IPS DF 6.9 (cell line): ENCODE data around the gene CYP2A7.
"Not testable (repeated sequence)": the region's sequence is repeated elsewhere in the genome, so short reads cannot be mapped to it uniquely, and the experiment has no call there.

Experiments
- DNase-seq: peaks from one replicate; pipeline ENCODE4 v3.0.0-alpha.2; 2013; ENCODE audit warnings: low read depth, low spot score
- H3K27ac ChIP-seq: one replicate; pipeline ENCODE4 v1.5.1; 2013; ENCODE audit warnings: low read length, control low read depth
- H3K27me3 ChIP-seq: 2 replicates; pipeline ENCODE4 v1.6.1; 2013; ENCODE audit warnings: mild to moderate bottlenecking, low read length; ENCODE audit not compliant: control insufficient read depth, insufficient read depth
- H3K36me3 ChIP-seq: 2 replicates; pipeline ENCODE4 v1.6.1; 2013; ENCODE audit warnings: low read length; ENCODE audit not compliant: control insufficient read depth, insufficient read depth
- H3K4me1 ChIP-seq: 2 replicates; pipeline ENCODE4 v1.6.1; 2013; ENCODE audit warnings: low read length; ENCODE audit not compliant: control insufficient read depth, insufficient read depth
- H3K4me3 ChIP-seq: 2 replicates; pipeline ENCODE4 v1.5.1; 2013; ENCODE audit warnings: mild to moderate bottlenecking, low read length
- H3K9me3 ChIP-seq: 2 replicates; pipeline ENCODE4 v1.6.1; 2013; ENCODE audit warnings: low read length, inconsistent platforms; ENCODE audit not compliant: control insufficient read depth, insufficient read depth
- WGBS: extraction: QIAGEN DNeasy Blood & Tissue Kit; methylation state at CpG from one replicate; pipeline ENCODE4 v1.1.7; 2013; ENCODE audit warnings: mixed read lengths, missing lambda C conversion rate; ENCODE audit not compliant: insufficient read length, insufficient coverage; 5-methylcytosine and 5-hydroxymethylcytosine counted together

The CYP2A7 gene, protein sequence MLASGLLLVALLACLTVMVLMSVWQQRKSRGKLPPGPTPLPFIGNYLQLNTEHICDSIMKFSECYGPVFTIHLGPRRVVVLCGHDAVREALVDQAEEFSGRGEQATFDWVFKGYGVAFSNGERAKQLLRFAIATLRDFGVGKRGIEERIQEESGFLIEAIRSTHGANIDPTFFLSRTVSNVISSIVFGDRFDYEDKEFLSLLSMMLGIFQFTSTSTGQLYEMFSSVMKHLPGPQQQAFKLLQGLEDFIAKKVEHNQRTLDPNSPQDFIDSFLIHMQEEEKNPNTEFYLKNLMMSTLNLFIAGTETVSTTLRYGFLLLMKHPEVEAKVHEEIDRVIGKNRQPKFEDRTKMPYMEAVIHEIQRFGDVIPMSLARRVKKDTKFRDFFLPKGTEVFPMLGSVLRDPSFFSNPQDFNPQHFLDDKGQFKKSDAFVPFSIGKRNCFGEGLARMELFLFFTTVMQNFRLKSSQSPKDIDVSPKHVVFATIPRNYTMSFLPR

DNA sequence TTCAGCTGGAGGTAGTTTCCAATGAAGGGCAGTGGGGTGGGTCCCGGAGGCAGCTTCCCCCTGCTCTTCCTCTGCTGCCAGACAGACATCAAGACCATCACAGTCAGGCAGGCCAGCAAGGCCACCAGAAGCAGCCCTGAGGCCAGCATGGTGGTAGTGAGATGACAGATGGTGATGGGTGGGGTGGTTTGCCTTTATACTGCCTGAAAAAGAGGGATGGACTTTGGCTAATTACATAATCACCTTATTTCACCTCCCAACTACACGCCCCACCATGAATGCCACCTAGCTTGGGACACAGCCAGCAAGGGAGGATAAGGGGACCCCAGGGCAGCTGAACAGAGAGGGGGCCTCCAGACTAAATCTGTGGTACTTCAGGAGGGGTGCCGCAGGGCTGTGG, at the start of gene CYP2A7:
Gene CYP2A7, minus strand, starts transcription at position 170 of the 400 bp plus-strand sequence. Its CDS starts 21 bp downstream, at position 149.
- not testable (repeated sequence) for H3K4me1 ChIP-seq, DNase-seq, H3K27ac ChIP-seq, H3K4me3 ChIP-seq, H3K36me3 ChIP-seq, H3K27me3 ChIP-seq, H3K9me3 ChIP-seq
- no CpG with 5 or more reads among the region's 3 CpGs for WGBS

DNA sequence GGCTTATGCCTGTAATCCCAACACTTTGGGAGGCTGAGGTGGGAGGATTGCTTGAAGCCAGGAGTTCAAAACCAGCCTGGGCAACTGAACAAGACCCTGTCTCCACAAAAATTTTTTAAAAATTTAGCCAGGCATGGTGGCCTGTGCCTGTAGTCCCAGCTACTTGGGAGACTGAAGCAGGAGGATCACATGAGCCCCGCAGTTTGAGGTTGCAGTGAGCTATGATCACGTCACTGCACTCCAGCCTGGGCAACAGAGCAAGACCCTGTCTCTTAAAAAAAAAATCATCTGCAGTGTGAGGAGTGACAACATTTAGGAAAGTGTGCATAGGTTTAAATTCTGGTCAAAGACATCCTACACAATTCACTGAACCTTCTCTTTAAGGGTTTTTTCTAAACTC, 48.8 kb upstream of the CYP2A7 start:
- not testable (repeated sequence) for H3K9me3 ChIP-seq, H3K4me3 ChIP-seq, DNase-seq, H3K36me3 ChIP-seq, H3K27me3 ChIP-seq, H3K27ac ChIP-seq, H3K4me1 ChIP-seq
- WGBS: no CpG with 5 or more reads among the region's 2 CpGs

DNA sequence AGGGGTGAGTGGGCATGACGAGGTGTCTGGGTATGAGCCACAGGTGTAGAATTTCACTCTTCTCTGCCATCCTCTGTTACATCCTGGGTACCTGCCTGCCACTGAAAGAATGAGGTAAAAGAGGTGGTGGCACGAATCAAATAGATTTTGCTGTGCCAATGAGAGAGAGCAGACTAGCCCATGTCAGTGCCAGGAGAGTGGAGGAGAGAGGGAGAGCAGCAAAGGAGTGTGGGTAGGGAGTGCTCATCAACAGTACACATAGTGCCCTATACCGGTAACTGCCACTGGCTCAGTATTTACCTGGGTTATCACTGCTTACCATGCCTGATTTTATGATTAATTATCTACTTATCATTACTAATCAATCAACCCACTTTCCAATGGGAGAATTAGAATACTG, 47.9 kb upstream of the CYP2A7 start:
- H3K36me3 ChIP-seq, DNase-seq, H3K9me3 ChIP-seq, H3K27ac ChIP-seq, H3K4me3 ChIP-seq, H3K27me3 ChIP-seq, H3K4me1 ChIP-seq: not testable (repeated sequence)
- no CpG with 5 or more reads among the region's 3 CpGs for WGBS

DNA sequence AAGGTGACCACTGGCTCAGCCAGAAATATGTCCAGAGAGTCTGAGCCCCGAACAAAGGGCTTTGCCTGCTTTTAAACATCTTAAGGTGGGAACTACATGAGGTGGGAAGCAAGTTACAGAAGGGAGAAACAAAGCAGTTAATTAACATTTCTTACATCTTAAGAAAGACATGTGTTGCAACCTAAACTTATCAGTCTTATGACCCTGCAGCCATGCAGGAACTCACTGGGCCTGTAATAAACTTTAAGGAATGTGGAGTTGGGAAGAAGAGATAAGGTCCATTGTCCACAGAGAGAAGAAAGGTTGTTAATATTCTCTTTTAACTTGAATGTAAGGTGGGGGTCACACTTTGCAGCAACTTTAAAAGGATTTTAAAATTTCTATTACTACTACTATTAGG, 46.8 kb upstream of the CYP2A7 start:
- Histone ChIP-seq H3K9me3 (no peaks in the 10 kb centered on the region), H3K4me3 (no peak overlapping the region), H3K36me3 (no peaks in the 10 kb centered on the region), H3K27ac (no peak overlapping the region), H3K4me1 (no peaks in the 10 kb centered on the region), H3K27me3 (no peaks in the 10 kb centered on the region)
- WGBS: no CpG with 5 or more reads among the region's 1 CpG
- DNase-seq: no peak

DNA sequence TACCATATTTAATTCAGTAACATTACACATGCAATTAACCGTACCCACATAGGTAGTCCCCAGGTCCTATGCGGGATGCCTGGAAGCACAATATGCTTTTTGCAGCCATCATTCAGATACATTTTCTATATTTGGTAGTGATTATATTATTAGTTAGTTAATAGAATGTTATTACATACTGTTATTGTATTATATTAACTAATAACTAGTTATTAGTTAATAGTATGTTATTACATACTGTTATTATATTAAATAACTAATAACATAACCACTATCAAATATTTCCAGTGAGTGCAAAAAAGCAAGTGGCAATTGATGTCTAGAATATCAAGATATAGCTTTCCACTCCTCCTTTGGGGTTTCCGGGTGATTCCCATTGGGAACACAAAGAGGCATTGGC, 45.5 kb upstream of the CYP2A7 start:
- H3K4me3 ChIP-seq: no peak overlapping the region
- no CpG with 5 or more reads among the region's 3 CpGs for WGBS
- no peaks in the 10 kb centered on the region for H3K9me3 ChIP-seq
- no peak for DNase-seq
- H3K36me3 ChIP-seq: no peaks in the 10 kb centered on the region
- no peak overlapping the region for H3K27ac ChIP-seq
- H3K4me1 ChIP-seq: no peaks in the 10 kb centered on the region
- no peaks in the 10 kb centered on the region for H3K27me3 ChIP-seq

DNA sequence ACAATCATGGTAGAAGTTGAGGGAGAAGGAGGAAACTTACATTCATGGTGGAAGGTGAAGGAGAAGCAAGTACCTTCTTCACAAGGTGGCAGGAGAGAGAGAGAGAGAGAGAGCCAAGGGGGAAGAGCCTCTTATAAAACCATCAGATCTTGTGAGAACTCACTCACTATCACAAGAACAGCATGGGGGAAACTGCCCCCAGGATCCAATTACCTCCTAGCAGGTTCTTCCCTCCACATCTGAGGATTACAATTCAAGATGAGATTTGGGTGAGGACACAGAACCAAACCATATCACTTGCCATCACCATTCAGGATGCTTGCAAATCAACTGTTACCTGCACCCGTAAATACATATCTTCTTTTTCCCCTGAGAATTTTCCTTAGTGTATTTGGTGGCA, 44.2 kb upstream of the CYP2A7 start:
- not testable (repeated sequence) for H3K27me3 ChIP-seq, H3K4me1 ChIP-seq, H3K4me3 ChIP-seq, H3K27ac ChIP-seq, H3K9me3 ChIP-seq, H3K36me3 ChIP-seq, DNase-seq
- no CpG with 5 or more reads among the region's 1 CpG for WGBS

DNA sequence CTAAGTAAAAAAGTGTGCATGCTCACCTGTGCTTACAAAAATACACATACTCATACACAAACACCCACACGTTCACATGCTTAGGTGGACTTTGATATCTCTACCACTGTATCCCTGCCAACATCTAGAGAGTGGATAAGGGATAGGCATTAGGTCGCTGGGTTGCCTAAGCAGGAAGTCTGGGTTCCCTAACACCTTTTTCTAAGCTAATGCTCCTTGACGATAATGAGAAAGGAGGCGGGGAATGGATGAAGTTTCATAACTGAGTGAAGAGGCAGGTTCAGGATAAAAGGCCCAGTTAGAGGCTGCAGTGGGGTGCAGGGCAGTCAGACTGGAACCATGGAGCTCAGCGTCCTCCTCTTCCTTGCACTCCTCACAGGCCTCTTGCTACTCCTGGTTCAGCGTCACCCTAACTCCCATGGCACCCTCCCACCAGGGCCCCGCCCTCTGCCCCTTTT, 41.9 kb upstream of the CYP2A7 start:
- no peaks in the 10 kb centered on the region for H3K27me3 ChIP-seq
- H3K9me3 ChIP-seq: no peaks in the 10 kb centered on the region
- H3K27ac ChIP-seq: no peak overlapping the region
- H3K4me3 ChIP-seq: no peak overlapping the region
- no peaks in the 10 kb centered on the region for H3K4me1 ChIP-seq
- WGBS: no CpG with 5 or more reads among the region's 7 CpGs
- DNase-seq: no peak
- H3K36me3 ChIP-seq: no peaks in the 10 kb centered on the region

DNA sequence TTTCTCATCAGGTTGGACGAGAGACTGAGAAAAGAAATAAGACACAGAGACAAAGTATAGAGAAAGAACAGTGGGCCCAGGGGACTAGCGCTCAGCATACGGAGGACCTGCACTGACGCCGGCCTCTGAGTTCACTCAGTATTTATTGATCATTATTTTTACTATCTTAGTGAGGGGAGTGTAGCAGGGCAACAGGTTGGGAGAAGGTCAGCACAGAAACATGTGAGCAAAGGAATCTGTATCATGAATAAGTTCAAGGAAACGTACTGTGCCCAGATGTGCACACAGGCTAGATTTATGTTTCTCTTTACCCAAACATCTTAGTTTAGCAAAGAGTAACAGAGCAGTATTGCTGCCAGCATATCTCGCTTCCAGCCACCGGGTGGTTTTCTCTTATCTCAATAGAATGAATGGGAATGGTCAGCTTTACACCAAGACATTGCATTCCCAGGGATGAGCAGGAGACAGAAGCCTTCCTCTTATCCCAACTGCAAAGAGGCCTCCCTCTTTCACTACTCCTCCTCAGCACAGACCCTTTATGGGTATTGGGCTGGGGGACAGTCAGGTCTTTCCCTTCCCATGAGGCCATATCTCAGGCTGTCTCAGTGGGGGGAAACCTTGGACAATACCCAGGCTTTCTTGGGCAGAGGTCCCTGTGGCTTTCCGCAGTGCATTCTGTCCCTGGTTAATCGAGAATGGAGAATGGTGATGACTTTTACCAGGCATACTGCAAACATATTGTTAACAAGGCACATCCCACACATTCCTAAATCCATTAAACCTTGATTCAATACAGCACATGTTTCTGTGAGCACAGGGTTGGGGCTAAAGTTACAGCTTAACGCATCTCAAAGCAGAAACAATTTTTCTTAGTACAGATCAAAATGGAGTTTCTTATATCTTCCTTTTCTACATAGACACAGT, 40.5 kb upstream of the CYP2A7 start:
- not testable (repeated sequence) for H3K9me3 ChIP-seq, H3K4me1 ChIP-seq, DNase-seq, H3K27ac ChIP-seq, H3K27me3 ChIP-seq, H3K4me3 ChIP-seq, H3K36me3 ChIP-seq
- no CpG with 5 or more reads among the region's 11 CpGs for WGBS

DNA sequence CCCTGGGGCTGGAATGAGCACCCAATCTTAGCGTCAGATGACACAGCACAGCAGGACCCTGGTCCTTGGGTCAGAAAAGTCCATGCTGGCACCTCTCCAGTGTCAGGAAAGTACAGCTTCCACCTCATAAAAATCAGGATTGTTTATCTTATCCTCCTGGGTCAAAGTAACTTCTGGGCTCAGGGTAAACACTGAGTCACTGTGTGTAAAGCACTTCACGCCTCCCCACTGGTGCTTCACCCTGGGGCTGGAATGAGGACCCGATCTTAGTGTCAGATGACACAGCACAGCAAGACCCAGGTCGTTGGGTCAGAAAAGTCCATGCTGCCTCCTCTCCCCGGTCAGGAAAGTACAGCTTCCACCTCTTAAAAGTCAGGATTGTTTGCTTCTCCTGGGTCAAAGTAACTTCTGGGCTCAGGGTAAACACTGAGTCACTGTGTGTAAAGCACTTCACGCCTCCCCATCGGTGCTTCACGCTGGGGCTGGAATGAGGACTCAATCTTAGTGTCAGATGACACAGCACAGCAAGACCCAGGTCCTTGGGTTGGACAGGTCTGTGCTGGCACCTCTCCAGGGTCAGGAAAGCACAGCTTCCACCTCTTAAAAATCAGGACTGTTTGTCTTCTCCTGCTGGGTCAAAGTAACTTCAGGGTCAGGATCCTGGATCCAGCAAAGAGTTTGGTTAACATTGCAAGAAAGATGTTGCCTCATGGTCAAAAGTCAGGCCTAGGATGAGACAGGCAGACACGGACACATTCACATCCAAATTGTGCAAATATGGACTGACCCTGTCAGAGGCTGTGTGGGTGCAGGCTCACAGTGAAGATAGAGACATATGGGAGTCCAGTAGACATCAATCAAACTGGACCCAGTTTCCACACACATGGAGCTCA, 39.2 kb upstream of the CYP2A7 start:
- no peak for DNase-seq
- Histone ChIP-seq H3K27me3 (no peaks in the 10 kb centered on the region), H3K27ac (no peak overlapping the region), H3K9me3 (no peaks in the 10 kb centered on the region), H3K4me1 (no peaks in the 10 kb centered on the region), H3K4me3 (no peak overlapping the region), H3K36me3 (no peaks in the 10 kb centered on the region)
- no CpG with 5 or more reads among the region's 9 CpGs for WGBS
